AG04450 (cell line): ENCODE data around the gene ZNHIT1. TPM values are rescaled to one million over a fixed set of nuclear protein-coding genes. Genes with fewer than 3 reads are reported as not detected.

Experiments
- CTCF ChIA-PET: fragments of 300-600, 350-600 bp; formaldehyde crosslinking; extraction: SDS; loops from one replicate; lab custom pipeline; 2022; ENCODE audit warnings: antibody characterized with exemption, inconsistent platforms; lab: Charles Lee
- POLR2A ChIA-PET: fragments of 350-600 bp; formaldehyde crosslinking; extraction: SDS; loops from one replicate; lab custom pipeline; 2021; ENCODE audit warnings: antibody characterized with exemption, inconsistent platforms; lab: Yijun Ruan, JAX
- DNase-seq: peaks from one replicate; pipeline ENCODE4 v3.0.0-alpha.2; 2011; ENCODE audit warnings: low read depth, low spot score
- H3K27ac ChIP-seq: one replicate; pipeline ENCODE4 v1.5.1; 2012; ENCODE audit warnings: low read depth, low read length, control low read depth
- H3K27me3 ChIP-seq: one replicate; pipeline ENCODE4 v1.6.0; 2012; ENCODE audit warnings: low read length; ENCODE audit not compliant: control insufficient read depth, insufficient read depth
- H3K4me3 ChIP-seq: 2 replicates; pipeline ENCODE4 v1.5.1; 2011; ENCODE audit warnings: mild to moderate bottlenecking, low read depth, low read length, control low read depth
- H3K9me3 ChIP-seq: 2 replicates; pipeline ENCODE4 v1.5.1; 2012; ENCODE audit warnings: low read length; ENCODE audit not compliant: control insufficient read depth, insufficient read depth
- CTCF ChIP-seq: IDR thresholded peaks from 2 replicates; pipeline ENCODE4 v1.5.1; 2011; ENCODE audit warnings: low read depth, low read length, control low read depth, inconsistent platforms
- polyA plus RNA-seq: library from polyadenylated mRNA; depleted of rRNA; stranded (reverse); fragments of >200 nt; gene quantifications from 2 replicates; pipeline ENCODE4 v1.2.3, GENCODE V29; 2011; rRNA removed
- small RNA-seq: library from RNA; depleted of rRNA; stranded (forward); fragments of <200 nt; gene quantifications from one replicate; pipeline ENCODE3, GENCODE V24; 2012; ENCODE audit warnings: low read depth; ENCODE audit not compliant: insufficient read length

ZNHIT1 gene
- polyA plus RNA-seq, 1 experiment = 36.0 TPM

GRCh38 chr7:101265622-101266516, 47.9 kb downstream of the ZNHIT1 start:
- CTCF ChIA-PET = interaction anchor here (1.2 kb wide), 1 partner anchor 122 kb away, joined by 4 read pairs; no protein-coding TSS in a partner anchor
- Histone ChIP-seq H3K9me3 (no peaks in the 10 kb centered on the region), H3K27me3 (peaks cover 7% of the 10 kb centered on the region), H3K4me3 (no peak overlapping the region), H3K27ac (no peak overlapping the region)
- POLR2A ChIA-PET = no interaction called here
- DNase-seq = no peak
- no peak for TF ChIP-seq CTCF

- ChIA-PET CTCF (no interaction called here), POLR2A (no interaction called here)
- Histone ChIP-seq H3K9me3 (no peaks in the 10 kb centered on the region), H3K27ac (no peak overlapping the region), H3K27me3 (peaks cover 12% of the 10 kb centered on the region), H3K4me3 (no peak overlapping the region)
- no peak for TF ChIP-seq CTCF
- no peak for DNase-seq
Observed at GRCh38 chr7:101269664-101270063, 51.7 kb downstream of the ZNHIT1 start.

- Histone ChIP-seq H3K27ac (no peak overlapping the region), H3K27me3 (peaks cover 14% of the 10 kb centered on the region), H3K9me3 (no peaks in the 10 kb centered on the region), H3K4me3 (no peak overlapping the region)
- TF ChIP-seq CTCF = no peak
- CTCF ChIA-PET = interaction anchor here (0.9 kb wide), 1 partner anchor 12 kb away, joined by 3 read pairs; no protein-coding TSS in a partner anchor
- POLR2A ChIA-PET = no interaction called here
- no peak for DNase-seq
Observed at GRCh38 chr7:101271021-101271420, 53.1 kb downstream of the ZNHIT1 start.

GRCh38 chr7:101273206-101273605, 55.2 kb downstream of the ZNHIT1 start:
- TF ChIP-seq CTCF = no peak
- CTCF ChIA-PET = interaction anchor here (3.5 kb wide), 1 partner anchor 9 kb away, joined by 14 read pairs; no protein-coding TSS in a partner anchor
- peaks cover 23% of the 10 kb centered on the region for H3K27me3 ChIP-seq
- no peak for DNase-seq
- H3K27ac ChIP-seq = no peak overlapping the region
- no peak overlapping the region for H3K4me3 ChIP-seq
- no peaks in the 10 kb centered on the region for H3K9me3 ChIP-seq
- POLR2A ChIA-PET = no interaction called here

Small RNA genes lying within 50 kb of the gene (small RNA-seq; reads per million reads assigned to genes)
- gene RNU6-1104P = not detected

Other genes starting within 250 kb of the ZNHIT1 start
- gene MUC12, start 248.6 kb upstream of the ZNHIT1 start, polyA plus RNA-seq = 1.8 and 2.8 TPM in 2 replicates
- not detected in 2 replicates for gene MUC17, start 198.1 kb upstream of the ZNHIT1 start, polyA plus RNA-seq
- gene TRIM56, start 132.7 kb upstream of the ZNHIT1 start, polyA plus RNA-seq = 4.0 and 5.3 TPM in 2 replicates
- gene SERPINE1, start 91.1 kb upstream of the ZNHIT1 start, polyA plus RNA-seq = 356 and 417 TPM in 2 replicates
- 197 and 227 TPM in 2 replicates for gene AP1S1, start 63.7 kb upstream of the ZNHIT1 start, polyA plus RNA-seq
- gene VGF, start 52.6 kb upstream of the ZNHIT1 start, polyA plus RNA-seq = 0.16 and 0.38 TPM in 2 replicates
- gene NAT16, start 37.9 kb upstream of the ZNHIT1 start, polyA plus RNA-seq = 0.02 and 0.05 TPM in 2 replicates
- not detected in 2 replicates for gene MOGAT3, start 17.1 kb upstream of the ZNHIT1 start, polyA plus RNA-seq
- gene PLOD3, start 584 bp upstream of the ZNHIT1 start, polyA plus RNA-seq = 60.6 and 86.9 TPM in 2 replicates
- gene CLDN15, start 19.6 kb downstream of the ZNHIT1 start, polyA plus RNA-seq = 3.0 and 3.3 TPM in 2 replicates
- 170 and 198 TPM in 2 replicates for gene FIS1, start 26.9 kb downstream of the ZNHIT1 start, polyA plus RNA-seq
- 42.5 and 47.4 TPM in 2 replicates for gene IFT22, start 103.6 kb downstream of the ZNHIT1 start, polyA plus RNA-seq
- gene COL26A1, start 144.7 kb downstream of the ZNHIT1 start, polyA plus RNA-seq = 0.06 TPM in 1 of 2 replicates, not detected in the other